UCSD-AML1 (cell line): ENCODE data around the gene CBX8.
A peak's percentile ranks its signal among the peaks of the same experiment; 100 is the strongest.

Experiments used
- DNase-seq: peaks from one replicate; lab custom pipeline; 2025; ENCODE audit not compliant: unreplicated experiment; lab: John Stamatoyannopoulos, UW

Gene CBX8

DNA sequence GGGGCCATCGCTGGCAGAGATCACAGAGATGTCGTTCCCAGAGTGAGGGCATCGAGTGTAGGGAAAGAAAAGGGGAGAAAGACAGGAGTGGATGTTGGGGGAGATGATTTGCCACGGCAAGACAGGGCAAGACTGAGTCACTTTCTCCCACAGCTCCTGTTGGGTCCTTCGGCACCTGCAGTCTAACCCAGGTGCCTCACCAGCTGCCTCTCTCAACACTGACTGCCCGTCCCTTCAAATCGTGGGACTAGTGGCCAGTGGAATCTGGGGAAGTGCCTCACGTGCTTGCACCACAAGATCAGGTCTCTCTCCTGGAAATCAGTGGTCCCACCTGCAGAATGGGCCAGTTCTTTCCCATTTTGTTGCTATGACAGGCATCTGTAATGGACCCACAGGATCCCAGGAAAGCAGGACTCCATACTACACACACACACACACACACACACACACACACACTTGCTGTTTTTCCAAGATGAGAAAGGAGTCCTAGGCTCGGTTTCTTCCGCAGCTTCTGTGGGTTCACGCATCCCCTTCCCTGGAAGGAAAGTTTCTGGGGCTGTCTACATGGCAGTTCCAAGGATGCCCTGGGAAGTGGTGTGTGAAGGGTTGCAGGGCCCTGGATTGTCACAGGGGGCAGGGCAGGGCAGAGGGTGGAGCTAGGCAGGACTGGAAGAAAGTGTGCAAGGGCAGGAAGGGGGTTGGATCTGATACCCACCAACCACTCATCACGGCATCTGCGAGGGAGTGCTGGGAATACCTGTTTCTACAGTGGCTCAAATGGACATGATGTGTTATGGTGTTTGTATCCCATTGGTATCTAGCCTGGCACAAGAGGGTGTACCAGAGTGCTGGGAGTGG, 10.2 kb upstream of the CBX8 start:
- DNase-seq: no peak

DNA sequence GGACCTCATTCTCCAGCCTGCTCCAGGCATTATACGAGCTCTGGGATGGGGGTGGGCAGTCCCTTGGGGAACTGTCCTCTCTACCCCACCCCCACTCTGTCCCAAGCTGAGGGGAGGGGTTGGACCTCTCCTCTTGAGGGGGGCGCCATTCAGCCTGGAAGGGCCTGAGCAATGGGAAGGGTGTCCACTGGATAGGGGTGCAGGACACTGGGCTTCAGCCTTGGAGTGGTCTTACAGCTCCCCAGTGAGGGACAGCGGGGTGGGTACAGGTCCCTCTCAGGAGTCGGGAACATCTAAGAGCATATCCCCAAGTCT, 9.5 kb upstream of the CBX8 start:
- no peak for DNase-seq

DNA sequence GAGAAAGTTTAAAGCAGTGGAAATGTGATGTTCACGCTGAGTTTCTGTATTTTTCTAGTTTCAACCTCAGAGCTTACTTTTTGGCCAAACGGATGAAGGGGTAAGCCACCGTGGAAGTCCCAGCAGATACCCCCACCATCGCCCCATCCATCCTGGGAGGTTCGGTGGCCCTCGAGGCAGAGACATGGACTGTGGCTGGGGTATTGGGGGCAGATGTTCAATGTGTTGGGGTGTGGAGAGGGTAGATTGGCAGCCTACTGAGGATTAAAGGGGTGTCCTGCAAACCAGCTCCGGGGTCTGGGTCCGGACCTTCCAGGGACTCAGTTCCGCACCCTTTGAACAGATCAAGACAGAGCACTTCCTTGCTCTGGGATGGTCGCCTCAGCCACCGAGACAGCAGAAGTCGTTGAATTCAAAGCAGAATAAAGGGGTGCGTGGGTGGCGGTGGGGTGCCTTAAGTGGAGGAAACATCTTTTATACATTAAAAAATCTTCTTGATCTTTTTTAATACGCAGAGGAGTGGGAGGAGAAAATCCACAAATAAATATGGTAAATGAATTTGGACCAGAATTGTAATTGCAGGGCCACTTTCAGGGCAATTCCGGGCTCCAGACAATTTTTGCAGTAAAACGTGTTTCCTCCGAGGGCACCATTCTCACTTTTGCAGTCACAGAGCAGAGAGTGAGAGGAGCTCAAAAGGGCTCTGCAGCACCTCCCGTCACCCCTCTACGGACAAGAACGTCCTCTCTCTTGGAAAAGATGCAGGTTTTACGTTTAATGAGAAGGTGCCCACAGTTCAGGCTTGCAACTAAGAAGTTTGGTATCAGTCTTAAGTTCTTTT, 8.2 kb upstream of the CBX8 start:
- DNase-seq: no peak

DNA sequence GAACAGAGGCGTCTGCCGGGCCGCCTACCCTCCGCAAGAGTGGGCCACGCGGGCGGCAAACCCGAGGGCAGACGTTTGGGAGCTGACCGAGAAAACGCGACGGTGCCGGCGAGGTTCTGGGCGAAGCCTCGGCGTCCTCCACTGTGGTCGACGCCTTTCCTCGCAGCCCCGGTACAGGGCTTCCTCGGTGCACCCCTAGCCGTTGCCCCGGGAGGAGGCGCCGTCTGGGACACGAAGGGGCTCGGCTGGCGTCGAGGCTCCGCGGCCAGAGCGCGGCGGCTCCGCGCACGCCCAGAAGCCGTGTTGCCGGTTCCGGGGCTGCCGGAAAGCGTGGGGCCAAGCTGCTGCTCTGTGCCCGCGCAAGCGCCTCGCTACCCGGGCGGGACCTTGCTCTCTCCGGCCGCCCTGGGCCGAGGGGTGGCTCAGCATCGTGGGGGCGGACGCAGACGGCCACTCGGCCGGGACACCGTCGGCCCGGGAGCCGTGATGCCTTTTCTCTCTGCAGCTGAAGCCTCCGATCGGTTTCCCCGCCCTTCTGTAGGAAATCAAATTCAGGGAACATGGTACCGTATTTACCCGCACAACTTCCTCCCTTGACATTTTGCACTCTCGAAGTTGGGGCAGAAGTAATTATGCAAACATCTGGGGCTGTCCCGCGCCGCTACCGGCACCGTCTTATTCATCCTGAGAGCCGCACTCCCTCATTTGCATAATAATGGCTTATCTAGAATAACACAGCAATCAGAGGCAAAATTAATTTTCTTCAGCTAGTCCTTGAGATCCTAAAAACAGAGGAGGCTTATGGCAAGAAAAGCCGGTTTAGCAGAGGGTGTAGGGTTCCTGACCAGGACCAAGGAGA, 7.3 kb upstream of the CBX8 start:
- peak; percentile 55 for DNase-seq

DNA sequence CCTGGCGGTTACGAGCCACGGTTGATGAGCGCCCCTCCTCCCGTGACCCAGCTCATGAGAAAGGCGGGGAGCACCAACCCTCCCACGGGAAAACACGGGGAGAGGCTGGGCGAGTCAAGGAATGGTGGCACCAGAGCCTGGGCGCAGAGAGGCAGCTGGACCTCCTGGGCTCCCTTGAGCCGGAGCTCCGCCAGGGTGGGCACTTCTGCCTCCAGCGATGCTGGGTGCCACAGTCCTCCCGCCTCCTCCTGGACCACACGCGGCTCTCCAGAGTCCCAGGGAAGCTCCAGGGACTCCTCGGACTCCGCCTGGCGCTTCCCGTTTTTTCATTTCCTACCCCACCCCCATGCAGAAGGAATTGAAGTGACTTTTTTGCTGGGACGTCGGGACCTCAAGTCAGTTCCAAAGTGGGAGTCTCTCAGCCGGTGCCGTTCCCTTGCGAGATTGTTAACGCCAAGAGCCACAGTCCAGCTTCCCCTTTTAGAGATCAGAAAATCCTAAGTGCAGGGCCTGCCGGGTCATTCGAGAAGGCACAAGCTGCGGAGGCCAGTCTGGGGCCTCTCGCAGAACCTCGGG, 6.6 kb upstream of the CBX8 start:
- DNase-seq: peak; percentile 48

DNA sequence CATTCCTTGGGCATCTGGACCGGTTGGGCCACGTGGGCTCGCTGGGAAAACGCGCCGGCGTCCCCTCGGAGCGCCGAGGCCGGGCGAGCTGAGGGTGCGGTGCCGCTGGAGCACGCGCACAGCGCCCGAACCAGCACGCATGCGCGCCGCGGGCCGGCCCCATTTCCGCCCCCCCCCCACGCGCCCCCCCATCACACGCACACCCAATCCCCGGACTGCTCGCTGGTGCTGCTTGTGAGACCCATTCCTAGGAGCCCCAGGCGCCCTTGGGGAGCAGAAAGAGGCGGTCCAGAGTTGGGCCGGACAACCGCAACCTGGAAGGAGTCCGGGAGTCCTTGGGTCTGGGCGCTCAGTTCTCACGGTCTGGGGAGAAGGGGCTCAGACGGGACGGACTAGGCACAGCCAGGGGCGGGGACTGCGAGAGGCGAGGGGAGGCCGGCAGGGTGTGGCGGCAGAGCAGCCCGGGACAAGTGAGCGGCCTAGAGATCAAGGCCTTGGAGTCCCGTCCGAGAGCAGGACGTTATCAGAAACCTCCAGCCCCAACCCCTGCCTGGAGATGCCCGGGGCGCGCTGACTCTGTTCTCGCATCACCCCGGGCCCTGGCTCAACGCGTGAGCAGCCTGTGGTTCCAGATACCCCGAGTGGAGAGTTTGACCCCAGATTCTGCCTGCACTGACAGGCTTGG, 6.0 kb upstream of the CBX8 start:
- no peak for DNase-seq

DNA sequence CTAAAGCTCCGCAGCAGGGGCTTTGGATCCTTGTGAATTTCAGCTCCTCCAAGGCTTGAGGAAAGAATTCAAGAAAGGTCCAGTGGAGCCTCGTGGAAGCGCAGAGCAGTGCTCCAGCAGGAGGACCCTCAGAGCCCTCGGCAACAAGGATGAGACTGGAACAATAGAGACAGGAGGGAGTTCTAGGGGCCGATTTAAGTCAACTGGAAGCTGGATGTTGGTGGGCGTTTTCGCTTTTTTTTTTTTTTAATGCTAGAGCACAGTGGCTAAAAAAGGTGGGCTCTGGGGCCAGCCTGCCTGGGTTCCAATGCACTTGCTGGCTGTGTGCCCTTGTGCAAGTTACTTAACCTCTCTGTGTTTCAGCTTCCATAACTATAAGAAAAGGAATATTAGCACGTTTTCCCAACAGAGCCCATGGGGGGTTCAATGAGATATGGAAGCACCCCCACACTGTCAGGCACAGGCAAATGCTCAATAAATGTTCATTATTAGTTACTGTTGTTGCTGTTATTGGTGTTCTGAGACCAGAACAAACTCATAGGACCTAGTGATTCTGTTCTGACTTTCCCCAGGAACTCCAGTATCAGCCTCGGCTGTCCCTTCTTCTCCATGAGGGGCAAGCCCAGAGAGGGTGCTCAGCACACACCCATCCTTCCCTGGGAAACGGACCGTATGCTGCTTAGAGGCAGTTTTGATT, 5.3 kb upstream of the CBX8 start:
- DNase-seq: no peak

DNA sequence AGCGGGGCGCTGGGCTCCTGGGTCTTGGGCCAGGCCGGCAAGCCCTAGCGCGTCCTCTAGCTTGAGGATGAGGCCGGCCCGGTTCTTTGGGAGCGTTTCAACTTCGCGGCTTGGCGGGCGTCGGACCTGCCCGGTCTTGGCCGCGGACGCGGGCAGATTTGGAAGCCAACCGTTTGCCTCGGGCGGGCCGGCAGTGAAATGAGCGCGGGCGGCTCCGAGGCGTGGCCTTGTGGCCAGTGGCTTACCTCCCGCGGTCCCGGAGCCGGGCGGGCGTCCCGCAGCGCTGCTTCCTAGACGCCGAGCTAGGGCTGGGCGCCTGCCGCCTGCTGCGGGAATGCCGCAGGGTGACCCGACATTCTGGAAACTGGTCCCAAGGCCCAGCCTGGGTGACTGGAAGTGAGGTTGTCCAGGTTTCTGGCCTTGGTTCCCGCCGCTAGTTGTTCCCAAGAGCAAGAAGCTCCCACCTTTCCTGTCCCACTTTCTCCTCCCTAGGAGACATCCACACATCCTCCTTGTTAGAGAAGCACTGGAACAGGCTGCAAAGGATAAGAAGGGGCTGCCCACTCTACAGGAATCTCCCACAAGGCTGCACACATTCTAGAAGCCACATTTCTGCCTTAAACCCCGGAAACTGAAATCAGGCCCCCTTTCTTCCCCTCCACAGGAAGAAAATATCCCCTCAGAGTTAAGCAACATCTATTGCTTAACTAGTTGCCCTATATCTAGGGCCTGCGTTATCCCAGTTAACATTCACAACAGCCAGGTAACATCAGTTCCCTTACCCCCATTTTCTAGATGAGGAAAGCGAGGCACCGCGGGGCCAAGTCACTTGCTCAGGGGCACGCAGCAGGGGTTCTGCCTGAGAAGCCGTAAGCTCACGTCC, 4.5 kb upstream of the CBX8 start:
- DNase-seq: no peak

DNA sequence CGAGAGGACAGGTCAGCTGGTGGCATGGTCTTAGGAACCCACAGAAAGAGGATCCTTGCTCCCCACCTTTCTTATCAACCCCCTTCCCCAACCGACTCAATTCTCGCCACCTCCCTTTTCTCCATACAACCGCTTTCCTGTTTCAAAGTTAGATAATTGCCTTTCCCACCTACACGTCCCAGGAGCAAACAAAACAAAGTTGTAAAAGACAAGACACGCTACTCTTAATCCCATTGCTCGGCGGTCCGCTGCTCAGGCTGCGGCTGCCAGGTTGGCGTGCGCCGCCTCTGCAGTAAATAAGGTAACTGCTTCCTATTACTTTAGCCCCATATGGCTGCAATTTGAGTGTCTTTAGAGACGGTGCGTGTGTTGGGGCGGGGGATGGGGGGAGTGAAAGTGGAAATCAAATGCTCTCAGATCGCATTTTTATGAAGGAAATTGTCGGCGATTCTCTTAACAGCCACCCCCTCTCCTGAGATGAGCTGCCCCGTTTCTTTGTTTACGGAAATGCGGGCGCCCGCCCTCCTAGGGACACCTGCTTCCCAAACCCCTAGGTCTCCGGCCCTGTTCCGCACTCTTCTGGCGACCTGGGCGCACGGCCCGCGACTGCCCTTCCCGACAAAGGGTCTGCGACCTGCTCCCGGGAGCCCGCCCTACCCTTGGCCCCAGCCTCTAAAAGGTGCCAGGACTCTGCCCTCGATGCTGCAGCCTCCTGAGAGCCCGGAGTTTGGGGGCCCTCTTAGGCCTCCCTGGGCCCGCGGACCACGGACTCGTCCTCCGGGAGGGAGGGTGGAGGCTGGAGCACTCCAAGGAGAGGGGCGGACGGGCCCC, 3.7 kb upstream of the CBX8 start:
- peak; percentile 45 for DNase-seq

DNA sequence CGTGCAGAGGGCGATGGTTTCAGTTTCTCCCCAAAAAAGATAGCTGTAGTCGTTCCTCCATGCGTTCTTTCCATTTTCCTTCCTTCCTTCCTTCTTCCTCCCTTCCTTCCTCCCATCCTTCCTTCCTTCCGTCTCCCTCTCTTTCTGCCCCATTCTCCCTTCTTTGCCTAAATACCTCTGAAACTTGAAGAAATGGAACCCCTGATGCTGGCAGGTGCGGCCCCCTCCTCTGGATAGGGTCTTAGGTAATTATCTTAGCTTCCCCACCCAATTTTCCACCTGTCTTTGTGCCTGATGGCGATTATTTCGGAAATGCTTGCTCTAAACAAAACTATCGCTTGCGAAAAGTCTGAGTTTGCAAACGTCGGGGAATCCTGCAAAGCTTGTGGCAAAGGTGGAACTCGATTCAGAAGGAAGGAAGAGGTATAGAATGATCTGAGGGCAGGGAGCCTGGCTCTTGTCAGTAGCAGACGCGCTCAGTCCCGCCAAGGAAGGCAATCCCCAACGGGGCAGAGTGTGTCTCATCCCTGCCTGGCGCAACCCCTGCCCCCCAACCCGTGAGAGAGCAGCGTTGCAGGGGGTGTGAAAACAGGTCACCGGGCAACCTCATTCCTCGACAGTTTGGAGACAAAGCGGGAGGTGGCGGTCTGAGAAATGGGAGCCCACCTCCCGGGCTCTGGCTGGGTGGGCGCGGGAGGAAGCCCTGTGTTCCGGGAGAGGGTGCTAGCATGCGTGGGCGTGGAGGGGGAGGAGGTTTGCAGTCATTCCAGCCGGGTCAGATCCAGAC, 2.9 kb upstream of the CBX8 start:
- no peak for DNase-seq

DNA sequence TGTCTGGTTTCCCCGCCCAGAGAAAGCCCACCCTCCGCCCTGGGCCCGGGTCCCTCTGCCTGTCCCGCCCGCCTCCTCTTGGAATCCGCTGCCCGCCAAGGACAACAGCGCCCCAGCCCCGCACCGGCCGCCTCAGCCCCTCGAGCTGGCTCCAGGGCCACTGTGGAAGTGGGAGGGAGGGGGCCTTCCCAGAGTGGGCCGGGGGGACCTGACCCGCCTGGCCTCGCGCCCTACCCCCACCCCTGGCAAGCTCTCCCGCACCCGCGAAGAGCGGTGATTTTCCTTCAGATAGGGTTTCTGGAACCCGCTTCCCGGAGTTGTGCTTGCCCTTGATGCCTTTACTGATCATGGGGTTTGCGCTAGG, 2.3 kb upstream of the CBX8 start:
- no peak for DNase-seq

DNA sequence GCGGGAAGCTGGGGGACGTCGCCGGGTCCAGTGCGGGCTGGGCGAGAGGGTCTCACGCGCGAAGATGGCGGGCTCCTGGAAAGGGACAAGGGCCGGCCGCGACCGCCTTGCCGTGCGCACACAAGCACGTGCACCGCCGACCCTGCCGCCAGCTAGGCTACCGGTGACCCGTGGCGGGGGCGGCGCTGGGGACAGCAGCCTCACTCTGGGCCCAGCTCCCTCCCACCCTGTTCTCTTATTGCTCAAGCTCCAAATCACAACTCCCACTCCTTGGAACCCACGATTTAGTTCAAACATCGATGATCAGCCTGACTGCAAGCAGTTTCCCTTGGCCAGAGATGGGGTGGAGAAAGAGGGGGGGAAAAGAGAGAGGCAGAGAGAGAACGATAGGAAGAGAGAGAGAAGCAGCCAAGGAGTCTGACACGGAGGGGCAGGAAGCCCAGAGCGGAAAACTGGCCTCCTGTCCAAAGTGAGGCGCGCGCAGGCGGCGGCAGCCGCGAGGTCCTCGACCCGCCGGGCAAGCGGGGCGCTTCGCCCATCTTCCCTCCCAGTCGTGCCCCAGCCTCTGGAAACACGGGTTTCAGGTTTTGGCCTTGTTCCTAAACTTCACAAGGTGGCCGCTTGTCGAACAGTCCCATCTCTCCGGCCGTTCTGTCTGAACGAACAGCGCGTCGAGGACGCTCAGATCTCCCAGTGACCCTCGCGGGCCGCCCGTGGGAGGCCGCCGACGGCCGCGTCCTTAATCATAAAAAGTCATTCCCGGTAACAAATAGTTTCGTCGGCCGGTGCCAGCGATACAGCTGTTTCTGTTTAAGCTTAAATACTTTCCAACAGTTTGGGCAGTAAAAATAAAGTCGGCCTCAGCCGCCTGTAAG, 1.7 kb upstream of the CBX8 start:
- DNase-seq: no peak

DNA sequence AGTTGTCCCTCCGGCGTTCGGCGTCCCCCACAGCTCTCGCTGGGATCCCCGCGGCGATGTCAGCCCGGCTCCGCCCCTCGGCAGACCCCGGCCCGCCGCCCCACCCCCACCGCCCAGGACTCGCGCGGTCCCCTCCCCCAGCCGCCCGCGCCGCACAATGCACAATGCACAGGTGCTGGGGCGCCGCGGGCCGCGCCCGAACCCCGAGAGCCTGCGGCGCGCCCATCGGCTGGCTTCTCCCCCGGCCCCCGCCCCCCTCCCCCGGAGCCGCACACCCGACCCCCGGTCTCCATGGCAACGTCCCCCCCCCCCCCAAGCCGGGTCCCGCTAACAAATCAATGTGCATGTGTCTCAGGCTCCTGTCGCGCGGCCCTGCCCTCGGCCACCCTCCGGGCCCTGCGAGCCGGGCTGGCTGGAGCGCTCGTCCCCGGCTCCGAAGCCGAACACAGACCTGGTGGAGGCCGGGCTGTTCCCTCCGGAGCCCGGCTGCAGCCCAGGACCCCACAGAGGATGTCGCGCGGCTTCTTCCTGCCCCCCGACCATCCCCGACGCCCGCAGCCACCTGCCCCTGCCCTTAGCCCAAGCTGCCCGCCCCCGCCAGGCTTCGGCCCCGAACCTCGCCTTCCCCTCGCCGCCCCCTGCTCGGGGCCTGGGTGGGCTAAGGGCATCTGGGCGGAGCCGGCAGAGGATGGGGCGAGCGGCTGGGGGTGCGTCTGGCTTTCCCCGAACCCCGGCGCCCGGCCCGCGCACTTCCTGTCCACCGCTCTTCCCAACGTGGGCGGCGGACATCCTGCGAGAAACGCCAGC, 818 bp upstream of the CBX8 start:
- DNase-seq: no peak

DNA sequence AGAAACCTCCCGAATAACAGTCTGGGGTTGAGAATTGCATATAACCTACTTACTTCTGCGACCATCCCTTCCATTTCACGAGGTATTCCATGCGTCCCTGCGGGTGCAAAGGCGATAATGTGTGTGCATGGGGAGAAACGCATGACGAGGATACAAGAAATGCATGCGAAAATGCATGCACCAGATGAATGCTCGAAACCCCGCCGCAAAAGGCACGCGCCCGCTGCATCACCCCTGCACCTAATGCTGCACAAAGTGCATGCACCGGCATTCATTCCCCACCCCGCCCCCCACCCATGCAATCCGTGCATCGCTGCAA, 474 bp downstream of the CBX8 start:
- DNase-seq: no peak

DNA sequence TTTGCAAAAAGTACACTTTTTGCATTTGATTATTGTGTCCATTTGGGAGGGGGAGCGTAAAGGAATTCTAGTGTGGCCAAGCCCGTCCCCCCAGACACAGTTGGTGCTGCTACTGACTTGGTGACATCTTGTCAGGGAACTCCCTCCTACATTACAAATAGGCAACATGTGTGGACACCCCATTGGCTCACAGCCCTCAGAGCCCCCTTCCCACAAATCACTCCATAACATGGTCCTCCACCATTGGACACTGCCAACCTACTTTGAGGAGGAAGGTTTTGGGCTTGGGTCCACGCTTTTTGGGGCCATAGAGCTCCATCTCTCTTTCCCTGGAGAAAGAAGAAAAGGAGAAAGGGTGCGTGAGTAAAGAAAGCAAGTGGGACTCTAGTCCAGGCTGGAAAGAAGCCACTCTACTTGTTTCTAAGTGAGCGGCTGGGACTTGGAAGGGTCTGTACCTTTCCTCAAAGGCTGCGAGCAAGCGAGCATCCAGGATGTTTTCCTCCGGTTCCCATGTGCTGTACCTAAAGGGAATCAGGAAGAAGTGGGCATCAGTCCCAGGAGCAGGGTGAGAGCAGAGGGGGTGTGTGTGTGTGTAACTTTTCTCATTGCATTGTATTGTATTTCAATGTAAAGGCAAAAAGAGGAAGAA, 958 bp downstream of the CBX8 start:
- no peak for DNase-seq
